ENCODE measurements around the gene DUSP10.
A peak's percentile ranks its signal among the peaks of the same experiment; 100 is the strongest.

Gene DUSP10

DNA sequence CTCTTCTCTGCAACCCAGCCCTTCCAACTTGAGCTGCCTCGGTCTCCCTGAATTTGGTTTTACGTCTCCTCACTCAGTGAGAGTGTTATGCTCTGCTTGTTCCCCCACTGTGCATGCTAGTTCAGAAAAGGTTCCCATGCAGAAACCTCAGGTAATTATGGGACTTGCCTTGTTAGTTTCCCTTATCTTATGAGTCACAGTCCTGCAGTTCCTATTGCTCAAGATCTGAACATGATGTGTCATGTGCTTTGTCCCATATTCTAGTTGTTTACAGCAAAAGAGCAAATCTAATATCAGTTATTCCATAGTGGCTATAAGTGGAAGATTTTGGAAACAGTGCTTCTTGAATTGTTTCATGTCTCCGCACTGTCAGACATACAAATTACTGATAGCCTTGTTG lies 74.4 kb downstream of the DUSP10 start:
- peak; percentile 85 for DNase-seq
- no peak overlapping the region for H3K14ac ChIP-seq (ENCODE audit: low read length in 2 of 2)
- no peak overlapping the region for H3K4me2 ChIP-seq (ENCODE audit: low read length, poor library complexity, severe bottlenecking)
- no peak overlapping the region for H2BK15ac ChIP-seq (ENCODE audit: low read depth, poor library complexity, severe bottlenecking)
- no peak overlapping the region for H2BK120ac ChIP-seq (ENCODE audit: low read depth, low read length)
- H4K91ac ChIP-seq (ENCODE audit: low read length), result no peak overlapping the region
- H3K4me1 ChIP-seq (ENCODE audit: control insufficient read depth, insufficient read depth, low read depth, low read length), result peaks cover 3% of the 10 kb centered on the region
- H3K4ac ChIP-seq (ENCODE audit: low read depth in 1 of 2, low read length in 2 of 2), result peak overlapping the region in 1 of 2 experiments; percentile 60
- H3K9ac ChIP-seq (ENCODE audit: low read length), result no peak overlapping the region
- no peak overlapping the region for H3K23ac ChIP-seq (ENCODE audit: low read length in 2 of 2)
- H3K4me3 ChIP-seq (ENCODE audit: insufficient read depth in 1 of 2, low read depth in 1 of 2, low read length in 2 of 2), result no peak overlapping the region
- no peak overlapping the region for H3K27ac ChIP-seq (ENCODE audit: low read length, poor library complexity, severe bottlenecking)
- no peaks in the 10 kb centered on the region for H3K36me3 ChIP-seq (ENCODE audit: control insufficient read depth in 1 of 2, insufficient read depth in 2 of 2, low read depth in 1 of 2, low read length in 2 of 2)
- H2BK5ac ChIP-seq (ENCODE audit: low read depth, low read length, poor library complexity, severe bottlenecking), result no peak overlapping the region
- no peaks in the 10 kb centered on the region for H3K9me3 ChIP-seq (ENCODE audit: control insufficient read depth, low read length)
- peak overlapping the region; percentile 51 to 59 for H3K18ac ChIP-seq (ENCODE audit: low read depth in 1 of 2, low read length in 2 of 2)
- H3K79me1 ChIP-seq (replicated peaks; ENCODE audit: low read length, poor library complexity, severe bottlenecking), result no peaks in the 10 kb centered on the region
- 90% methylated on average over 3 of the region's 3 CpGs for WGBS
- no peak overlapping the region for H4K8ac ChIP-seq (ENCODE audit: low read length)
- no peaks in the 10 kb centered on the region for H3K27me3 ChIP-seq (ENCODE audit: control insufficient read depth in 1 of 2, insufficient read depth in 1 of 2, low read length in 2 of 2)
- no peak overlapping the region for H2AK5ac ChIP-seq (ENCODE audit: low read length, severe bottlenecking)
- no peak overlapping the region for H2BK12ac ChIP-seq (ENCODE audit: low read length in 2 of 2)
- H2AFZ ChIP-seq (ENCODE audit: low read depth, low read length), result no peak overlapping the region

DNA sequence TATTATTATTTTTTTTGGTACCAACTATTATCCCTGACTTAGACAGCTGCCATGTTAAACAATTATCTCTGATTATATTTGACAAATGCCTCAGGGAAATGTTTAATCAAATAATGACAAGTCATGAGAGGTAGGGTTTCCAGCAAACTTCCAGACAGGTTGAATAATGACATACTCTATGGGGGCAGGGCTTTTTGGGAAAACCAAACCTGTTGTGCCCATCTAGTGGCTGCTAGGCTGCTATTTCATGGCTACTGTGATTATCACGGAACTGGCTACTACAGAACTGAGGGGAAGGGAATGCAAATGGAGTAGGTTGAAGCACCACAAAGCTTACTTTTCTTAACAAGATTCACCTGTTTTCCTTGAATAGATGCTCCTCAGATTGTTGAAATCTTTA lies 77.6 kb downstream of the DUSP10 start:
- Histone ChIP-seq H3K9ac (ENCODE audit: low read length) (no peak overlapping the region), H2BK15ac (ENCODE audit: low read depth, poor library complexity, severe bottlenecking) (no peak overlapping the region), H3K79me1 (replicated peaks; ENCODE audit: low read length, poor library complexity, severe bottlenecking) (no peaks in the 10 kb centered on the region), H3K36me3 (ENCODE audit: control insufficient read depth in 1 of 2, insufficient read depth in 2 of 2, low read depth in 1 of 2, low read length in 2 of 2) (no peaks in the 10 kb centered on the region), H2BK120ac (ENCODE audit: low read depth, low read length) (no peak overlapping the region), H3K27me3 (ENCODE audit: control insufficient read depth in 1 of 2, insufficient read depth in 1 of 2, low read length in 2 of 2) (no peaks in the 10 kb centered on the region), H3K9me3 (ENCODE audit: control insufficient read depth, low read length) (no peaks in the 10 kb centered on the region), H2BK5ac (ENCODE audit: low read depth, low read length, poor library complexity, severe bottlenecking) (no peak overlapping the region), H2AFZ (ENCODE audit: low read depth, low read length) (no peak overlapping the region), H3K4me2 (ENCODE audit: low read length, poor library complexity, severe bottlenecking) (no peak overlapping the region), H3K23ac (ENCODE audit: low read length in 2 of 2) (no peak overlapping the region), H2AK5ac (ENCODE audit: low read length, severe bottlenecking) (no peak overlapping the region), H2BK12ac (ENCODE audit: low read length in 2 of 2) (no peak overlapping the region), H3K4me3 (ENCODE audit: insufficient read depth in 1 of 2, low read depth in 1 of 2, low read length in 2 of 2) (no peak overlapping the region), H4K91ac (ENCODE audit: low read length) (no peak overlapping the region), H3K14ac (ENCODE audit: low read length in 2 of 2) (no peak overlapping the region), H4K8ac (ENCODE audit: low read length) (no peak overlapping the region), H3K18ac (ENCODE audit: low read depth in 1 of 2, low read length in 2 of 2) (no peak overlapping the region), H3K4ac (ENCODE audit: low read depth in 1 of 2, low read length in 2 of 2) (peak overlapping the region in 1 of 2 experiments; percentile 41), H3K27ac (ENCODE audit: low read length, poor library complexity, severe bottlenecking) (no peak overlapping the region), H3K4me1 (ENCODE audit: control insufficient read depth, insufficient read depth, low read depth, low read length) (peaks cover 1% of the 10 kb centered on the region)
- DNase-seq, result no peak
- WGBS, result 73% methylated on average over 1 of the region's 1 CpG

DNA sequence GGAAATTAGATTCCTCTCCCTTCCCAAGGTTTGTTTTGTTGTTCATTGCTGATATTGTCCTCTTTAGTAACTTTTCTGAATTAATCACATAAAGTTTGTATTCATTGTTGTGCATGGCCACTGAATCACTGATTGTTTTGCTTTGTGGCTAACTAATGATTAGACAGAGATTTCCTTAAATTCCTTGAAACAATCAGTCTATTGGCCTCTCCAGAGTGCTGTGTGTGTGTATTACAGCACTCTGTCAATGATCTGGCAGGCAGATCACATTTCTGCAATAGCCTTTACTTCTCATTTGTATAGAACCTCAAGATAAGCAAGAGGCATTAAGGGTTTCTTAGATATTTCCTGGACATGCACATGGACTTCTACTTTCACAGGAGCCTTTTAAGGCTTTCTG lies 78.6 kb downstream of the DUSP10 start:
- Histone ChIP-seq H2BK12ac (ENCODE audit: low read length in 2 of 2) (no peak overlapping the region), H2BK15ac (ENCODE audit: low read depth, poor library complexity, severe bottlenecking) (no peak overlapping the region), H3K14ac (ENCODE audit: low read length in 2 of 2) (no peak overlapping the region), H2AFZ (ENCODE audit: low read depth, low read length) (no peak overlapping the region), H3K4me2 (ENCODE audit: low read length, poor library complexity, severe bottlenecking) (no peak overlapping the region), H2AK5ac (ENCODE audit: low read length, severe bottlenecking) (no peak overlapping the region), H2BK120ac (ENCODE audit: low read depth, low read length) (no peak overlapping the region), H3K79me1 (replicated peaks; ENCODE audit: low read length, poor library complexity, severe bottlenecking) (no peaks in the 10 kb centered on the region), H3K27ac (ENCODE audit: low read length, poor library complexity, severe bottlenecking) (no peak overlapping the region), H2BK5ac (ENCODE audit: low read depth, low read length, poor library complexity, severe bottlenecking) (no peak overlapping the region), H3K27me3 (ENCODE audit: control insufficient read depth in 1 of 2, insufficient read depth in 1 of 2, low read length in 2 of 2) (no peaks in the 10 kb centered on the region), H4K91ac (ENCODE audit: low read length) (no peak overlapping the region), H3K18ac (ENCODE audit: low read depth in 1 of 2, low read length in 2 of 2) (no peak overlapping the region), H3K4ac (ENCODE audit: low read depth in 1 of 2, low read length in 2 of 2) (no peak overlapping the region), H3K9ac (ENCODE audit: low read length) (no peak overlapping the region), H3K4me1 (ENCODE audit: control insufficient read depth, insufficient read depth, low read depth, low read length) (peaks cover 1% of the 10 kb centered on the region), H3K23ac (ENCODE audit: low read length in 2 of 2) (no peak overlapping the region), H4K8ac (ENCODE audit: low read length) (no peak overlapping the region), H3K4me3 (ENCODE audit: insufficient read depth in 1 of 2, low read depth in 1 of 2, low read length in 2 of 2) (no peak overlapping the region), H3K36me3 (ENCODE audit: control insufficient read depth in 1 of 2, insufficient read depth in 2 of 2, low read depth in 1 of 2, low read length in 2 of 2) (no peaks in the 10 kb centered on the region), H3K9me3 (ENCODE audit: control insufficient read depth, low read length) (no peaks in the 10 kb centered on the region)
- DNase-seq, result peak; percentile 18

DNA sequence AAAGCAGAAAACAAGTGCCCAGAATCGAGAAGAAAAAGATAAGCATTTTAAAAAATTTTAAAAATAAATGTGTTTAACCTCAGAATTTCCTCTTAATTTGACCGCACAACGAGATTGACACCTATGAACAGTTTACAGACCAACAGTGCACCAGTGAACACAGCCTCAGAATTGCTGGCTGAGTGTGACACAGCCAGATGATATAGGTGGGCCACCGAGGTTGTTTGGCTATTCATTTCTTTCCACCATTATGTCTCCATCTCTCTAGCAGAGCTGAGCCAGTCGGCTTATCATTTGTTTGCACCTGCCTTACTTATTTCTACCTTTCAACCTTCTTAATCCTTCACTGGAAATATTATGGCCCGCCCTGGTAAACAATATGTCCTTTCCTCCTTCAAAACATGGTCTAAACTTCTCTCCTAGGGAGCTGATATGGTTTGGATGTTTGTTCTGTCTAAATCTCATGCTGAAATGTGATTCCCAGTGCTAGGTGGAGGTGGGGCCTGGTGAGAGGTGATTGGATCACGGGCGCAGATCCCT lies 86.1 kb downstream of the DUSP10 start:
- no peaks in the 10 kb centered on the region for H3K4me1 ChIP-seq (ENCODE audit: control insufficient read depth, insufficient read depth, low read depth, low read length)
- DNase-seq, result no peak
- 97% methylated on average over 7 of the region's 8 CpGs for WGBS
- H4K8ac ChIP-seq (ENCODE audit: low read length), result no peak overlapping the region
- H3K4me3 ChIP-seq (ENCODE audit: insufficient read depth in 1 of 2, low read depth in 1 of 2, low read length in 2 of 2), result no peak overlapping the region
- H3K23ac ChIP-seq (ENCODE audit: low read length in 2 of 2), result no peak overlapping the region
- H2AFZ ChIP-seq (ENCODE audit: low read depth, low read length), result no peak overlapping the region
- H2BK12ac ChIP-seq (ENCODE audit: low read length in 2 of 2), result no peak overlapping the region
- no peak overlapping the region for H3K18ac ChIP-seq (ENCODE audit: low read depth in 1 of 2, low read length in 2 of 2)
- no peak overlapping the region for H3K4ac ChIP-seq (ENCODE audit: low read depth in 1 of 2, low read length in 2 of 2)
- H3K9ac ChIP-seq (ENCODE audit: low read length), result no peak overlapping the region
- H3K9me3 ChIP-seq (ENCODE audit: control insufficient read depth, low read length), result no peaks in the 10 kb centered on the region
- H3K79me1 ChIP-seq (replicated peaks; ENCODE audit: low read length, poor library complexity, severe bottlenecking), result no peaks in the 10 kb centered on the region
- no peak overlapping the region for H4K91ac ChIP-seq (ENCODE audit: low read length)
- H3K4me2 ChIP-seq (ENCODE audit: low read length, poor library complexity, severe bottlenecking), result no peak overlapping the region
- no peaks in the 10 kb centered on the region for H3K27me3 ChIP-seq (ENCODE audit: control insufficient read depth in 1 of 2, insufficient read depth in 1 of 2, low read length in 2 of 2)
- H2BK15ac ChIP-seq (ENCODE audit: low read depth, poor library complexity, severe bottlenecking), result no peak overlapping the region
- no peak overlapping the region for H3K14ac ChIP-seq (ENCODE audit: low read length in 2 of 2)
- no peak overlapping the region for H3K27ac ChIP-seq (ENCODE audit: low read length, poor library complexity, severe bottlenecking)
- no peak overlapping the region for H2BK120ac ChIP-seq (ENCODE audit: low read depth, low read length)
- H3K36me3 ChIP-seq (ENCODE audit: control insufficient read depth in 1 of 2, insufficient read depth in 2 of 2, low read depth in 1 of 2, low read length in 2 of 2), result no peaks in the 10 kb centered on the region
- no peak overlapping the region for H2BK5ac ChIP-seq (ENCODE audit: low read depth, low read length, poor library complexity, severe bottlenecking)
- no peak overlapping the region for H2AK5ac ChIP-seq (ENCODE audit: low read length, severe bottlenecking)

All from mesenchymal stem cell (in vitro differentiated cells and primary cell).